HG03460 (cell line): ENCODE measurements around the gene RNU6-9.

ENCODE experiments used
- ATAC-seq: cut with Tn5 transposase; IDR thresholded peaks from one replicate; pipeline ENCODE4 v1.9.1; 2021; ENCODE audit not compliant: unreplicated experiment

The RNU6-9 gene

DNA sequence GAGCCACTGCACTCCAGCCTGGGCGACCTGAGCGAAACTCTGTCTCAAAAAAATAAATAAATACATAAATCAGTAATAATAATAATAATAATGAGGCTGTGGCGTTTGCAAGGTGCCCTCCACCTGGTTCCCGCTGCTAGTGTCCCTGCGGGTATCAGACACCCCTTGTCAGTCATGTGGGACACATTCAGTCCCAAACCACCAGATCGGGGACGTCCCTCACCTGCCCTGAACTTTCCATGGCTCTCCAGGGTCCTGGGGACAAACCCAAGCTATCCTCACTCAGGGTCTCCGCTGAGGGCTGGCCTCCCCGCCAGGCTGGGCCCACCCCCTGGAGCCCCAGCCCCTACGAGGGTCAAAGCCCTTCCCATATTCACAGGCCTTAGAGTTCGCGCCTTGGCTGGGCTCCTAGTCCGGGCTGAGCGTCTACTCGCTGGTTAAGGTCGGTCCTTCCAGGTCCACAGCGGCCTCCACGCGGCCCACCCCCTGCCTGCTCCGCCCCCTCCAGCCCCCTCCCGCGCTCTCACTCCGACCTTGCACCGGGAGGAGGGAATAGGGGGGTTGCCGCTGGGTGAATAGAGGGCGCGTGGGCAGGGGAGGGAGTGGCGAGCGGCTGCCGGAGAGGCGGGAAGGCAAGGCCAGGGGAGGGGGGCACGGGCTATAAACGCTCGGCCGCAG lies 23.5 kb downstream of the RNU6-9 start:
- no peak for ATAC-seq

DNA sequence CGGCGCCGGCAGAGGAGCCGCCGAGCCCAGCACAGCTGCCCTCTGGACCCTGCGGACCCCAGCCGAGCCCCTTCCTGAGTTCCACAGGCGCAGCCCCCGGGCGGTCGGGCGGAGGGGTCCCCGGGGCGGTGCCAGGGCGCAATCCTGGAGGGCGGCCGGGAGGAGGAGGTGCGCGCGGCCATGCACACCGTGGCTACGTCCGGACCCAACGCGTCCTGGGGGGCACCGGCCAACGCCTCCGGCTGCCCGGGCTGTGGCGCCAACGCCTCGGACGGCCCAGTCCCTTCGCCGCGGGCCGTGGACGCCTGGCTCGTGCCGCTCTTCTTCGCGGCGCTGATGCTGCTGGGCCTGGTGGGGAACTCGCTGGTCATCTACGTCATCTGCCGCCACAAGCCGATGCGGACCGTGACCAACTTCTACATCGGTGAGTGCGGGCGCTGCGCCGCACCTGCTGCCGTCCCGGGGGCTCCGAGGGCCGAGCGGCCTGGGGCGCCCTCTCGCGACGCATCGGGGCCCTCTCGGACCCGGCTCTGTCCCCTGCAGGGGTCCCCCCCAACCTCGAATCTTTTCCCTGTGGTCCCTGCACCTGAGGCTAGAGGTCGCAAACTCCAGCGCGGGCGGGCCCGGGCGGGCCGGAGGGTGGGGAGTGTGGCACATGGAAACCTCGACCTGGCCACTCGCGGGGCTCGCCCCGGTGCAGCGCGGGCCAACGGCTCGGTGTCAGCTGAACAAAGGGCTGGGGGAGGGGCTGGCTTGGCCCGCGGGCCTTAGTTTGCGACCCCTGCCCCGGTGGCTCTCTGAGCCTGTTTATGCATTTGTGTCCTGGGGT lies 24.3 kb downstream of the RNU6-9 start, which contains the start of gene KISS1R:
TSS of gene KISS1R (plus strand) at position 11 of the 829 bp plus-strand sequence. CDS start at position 181, 170 bp downstream.
- ATAC-seq, result no peak

DNA sequence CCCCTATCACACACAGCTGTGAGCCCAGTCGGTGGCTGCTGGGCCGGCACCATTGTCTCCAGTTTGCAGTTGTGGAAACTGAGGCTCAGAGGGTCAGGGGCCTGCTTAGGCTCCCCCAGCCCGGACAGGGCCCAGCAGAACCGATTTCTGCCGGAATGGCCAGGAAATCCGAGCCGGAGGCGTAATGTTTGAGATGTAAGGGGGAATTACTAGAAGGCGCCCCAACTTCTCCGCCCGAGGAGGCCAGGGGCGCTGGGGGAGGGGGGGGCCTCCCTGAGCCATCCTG lies 24.8 kb downstream of the RNU6-9 start:
- no peak for ATAC-seq

DNA sequence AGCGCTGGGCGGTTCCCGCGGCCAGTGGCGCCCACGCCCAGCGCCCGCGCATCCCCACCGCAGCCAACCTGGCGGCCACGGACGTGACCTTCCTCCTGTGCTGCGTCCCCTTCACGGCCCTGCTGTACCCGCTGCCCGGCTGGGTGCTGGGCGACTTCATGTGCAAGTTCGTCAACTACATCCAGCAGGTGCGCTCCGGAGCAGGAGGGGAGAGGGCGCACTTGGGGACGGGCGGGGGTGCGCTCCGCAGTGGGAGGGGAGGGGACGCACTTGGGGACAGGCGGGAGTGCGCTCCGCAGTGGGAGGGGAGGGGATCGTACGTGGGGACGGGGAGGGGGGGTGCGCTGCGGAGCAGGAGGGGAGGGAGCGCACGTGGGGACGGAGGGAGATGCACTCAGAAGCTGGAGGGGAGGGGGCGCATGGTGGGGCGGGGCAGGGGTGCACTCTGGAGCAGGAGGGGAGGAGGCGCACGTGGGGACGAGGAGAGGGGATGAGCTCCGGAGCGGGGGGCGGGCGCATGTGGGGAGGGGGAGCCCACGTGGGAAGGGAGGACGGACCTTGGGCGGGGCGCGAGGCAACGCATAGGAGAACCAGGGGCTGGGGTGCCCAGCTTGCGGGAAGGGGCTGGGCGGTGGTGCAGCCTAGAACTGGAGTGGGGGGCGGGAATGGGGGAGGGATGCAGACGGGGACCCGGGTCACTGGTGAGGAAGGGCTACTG lies 25.4 kb downstream of the RNU6-9 start:
- ATAC-seq, result no peak

DNA sequence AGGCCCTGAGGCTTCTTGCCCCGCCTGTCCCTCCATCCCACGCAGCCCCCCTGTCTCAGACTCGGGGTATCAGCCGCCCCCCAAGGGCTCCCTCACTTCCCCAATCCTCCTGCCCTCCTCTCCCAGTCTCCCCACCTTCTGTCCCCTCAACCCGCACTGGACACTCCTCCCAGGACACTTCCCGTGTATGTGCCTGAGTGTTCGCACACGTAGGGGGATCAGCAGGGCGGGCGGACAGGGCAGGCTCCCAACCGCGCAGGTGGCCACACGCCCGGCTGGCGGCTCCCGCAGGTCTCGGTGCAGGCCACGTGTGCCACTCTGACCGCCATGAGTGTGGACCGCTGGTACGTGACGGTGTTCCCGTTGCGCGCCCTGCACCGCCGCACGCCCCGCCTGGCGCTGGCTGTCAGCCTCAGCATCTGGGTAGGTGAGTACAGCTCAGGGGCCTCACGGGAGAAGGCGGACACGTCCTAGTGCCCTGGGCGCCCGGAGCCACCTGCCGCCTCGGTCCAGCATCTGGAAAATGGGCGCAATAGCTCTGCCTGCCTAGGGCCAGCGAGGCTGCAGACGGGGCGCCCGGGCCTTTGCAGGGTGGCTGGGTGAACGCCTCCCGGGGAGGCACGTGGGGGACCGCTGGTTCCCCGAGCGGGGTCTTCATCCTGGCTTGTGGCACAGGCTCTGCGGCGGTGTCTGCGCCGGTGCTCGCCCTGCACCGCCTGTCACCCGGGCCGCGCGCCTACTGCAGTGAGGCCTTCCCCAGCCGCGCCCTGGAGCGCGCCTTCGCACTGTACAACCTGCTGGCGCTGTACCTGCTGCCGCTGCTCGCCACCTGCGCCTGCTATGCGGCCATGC lies 26.1 kb downstream of the RNU6-9 start:
- ATAC-seq, result no peak

DNA sequence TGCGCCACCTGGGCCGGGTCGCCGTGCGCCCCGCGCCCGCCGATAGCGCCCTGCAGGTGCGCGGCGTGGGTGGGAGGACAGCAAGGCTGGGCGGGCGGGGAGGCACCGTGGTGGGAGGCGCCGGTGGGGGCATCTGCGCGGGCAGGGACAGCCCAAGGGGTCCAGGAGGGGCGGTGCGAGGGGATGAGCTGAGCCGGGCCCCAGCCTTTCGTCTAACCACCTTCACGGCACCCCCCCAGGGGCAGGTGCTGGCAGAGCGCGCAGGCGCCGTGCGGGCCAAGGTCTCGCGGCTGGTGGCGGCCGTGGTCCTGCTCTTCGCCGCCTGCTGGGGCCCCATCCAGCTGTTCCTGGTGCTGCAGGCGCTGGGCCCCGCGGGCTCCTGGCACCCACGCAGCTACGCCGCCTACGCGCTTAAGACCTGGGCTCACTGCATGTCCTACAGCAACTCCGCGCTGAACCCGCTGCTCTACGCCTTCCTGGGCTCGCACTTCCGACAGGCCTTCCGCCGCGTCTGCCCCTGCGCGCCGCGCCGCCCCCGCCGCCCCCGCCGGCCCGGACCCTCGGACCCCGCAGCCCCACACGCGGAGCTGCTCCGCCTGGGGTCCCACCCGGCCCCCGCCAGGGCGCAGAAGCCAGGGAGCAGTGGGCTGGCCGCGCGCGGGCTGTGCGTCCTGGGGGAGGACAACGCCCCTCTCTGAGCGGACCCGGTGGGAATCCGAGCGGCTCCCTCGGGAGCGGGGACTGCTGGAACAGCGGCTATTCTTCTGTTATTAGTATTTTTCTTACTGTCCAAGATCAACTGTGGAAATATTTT lies 27.0 kb downstream of the RNU6-9 start:
- no peak for ATAC-seq

DNA sequence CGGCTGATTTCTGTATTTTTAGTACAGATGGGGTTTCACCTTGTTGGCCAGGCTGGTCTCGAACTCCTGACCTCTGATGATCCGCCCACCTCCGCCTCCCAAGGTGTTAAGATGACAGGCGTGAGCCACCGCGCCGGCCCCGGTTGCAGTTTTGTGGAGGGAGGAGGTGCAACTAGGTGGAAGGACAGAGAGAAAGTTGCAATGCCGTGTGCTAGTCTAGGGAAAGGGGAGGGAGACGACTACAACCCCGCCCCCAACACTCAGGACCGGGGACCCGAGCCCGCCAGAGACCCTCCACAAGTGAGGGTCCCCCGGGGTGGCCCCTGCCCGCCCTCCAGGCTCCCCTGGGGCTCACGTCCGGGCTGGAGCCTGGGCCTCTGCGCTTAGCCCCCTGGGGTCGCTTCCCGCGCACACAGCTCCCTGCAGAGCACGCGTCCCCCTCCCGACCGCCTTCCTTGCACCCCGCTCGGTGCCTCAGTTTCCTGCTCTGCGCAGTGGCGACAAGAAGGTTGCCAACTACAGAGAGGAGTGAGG lies 31.3 kb downstream of the RNU6-9 start:
- no peak for ATAC-seq

DNA sequence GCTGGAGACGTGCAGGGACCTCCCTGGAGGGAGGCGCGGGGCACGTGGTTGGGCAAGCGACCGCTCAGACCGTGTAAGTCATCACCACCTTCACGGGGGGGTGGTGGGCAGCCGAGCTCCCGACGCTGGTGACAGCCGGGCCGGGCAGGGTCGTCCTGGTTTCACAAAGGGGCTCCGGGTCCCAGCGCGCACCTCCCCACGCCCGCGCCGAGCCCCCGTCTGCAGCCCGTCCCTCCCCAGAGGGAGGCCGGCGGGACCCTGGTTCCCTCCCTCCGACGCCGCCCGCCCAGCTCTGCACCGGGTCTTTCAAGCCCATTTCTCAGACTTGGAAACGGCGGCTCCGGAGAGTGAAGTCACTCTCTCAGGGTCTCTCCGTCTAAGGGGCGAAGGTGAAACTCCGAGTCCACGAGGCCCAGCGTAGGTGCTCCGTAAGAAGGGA lies 31.8 kb downstream of the RNU6-9 start:
- ATAC-seq, result peak; percentile 41

DNA sequence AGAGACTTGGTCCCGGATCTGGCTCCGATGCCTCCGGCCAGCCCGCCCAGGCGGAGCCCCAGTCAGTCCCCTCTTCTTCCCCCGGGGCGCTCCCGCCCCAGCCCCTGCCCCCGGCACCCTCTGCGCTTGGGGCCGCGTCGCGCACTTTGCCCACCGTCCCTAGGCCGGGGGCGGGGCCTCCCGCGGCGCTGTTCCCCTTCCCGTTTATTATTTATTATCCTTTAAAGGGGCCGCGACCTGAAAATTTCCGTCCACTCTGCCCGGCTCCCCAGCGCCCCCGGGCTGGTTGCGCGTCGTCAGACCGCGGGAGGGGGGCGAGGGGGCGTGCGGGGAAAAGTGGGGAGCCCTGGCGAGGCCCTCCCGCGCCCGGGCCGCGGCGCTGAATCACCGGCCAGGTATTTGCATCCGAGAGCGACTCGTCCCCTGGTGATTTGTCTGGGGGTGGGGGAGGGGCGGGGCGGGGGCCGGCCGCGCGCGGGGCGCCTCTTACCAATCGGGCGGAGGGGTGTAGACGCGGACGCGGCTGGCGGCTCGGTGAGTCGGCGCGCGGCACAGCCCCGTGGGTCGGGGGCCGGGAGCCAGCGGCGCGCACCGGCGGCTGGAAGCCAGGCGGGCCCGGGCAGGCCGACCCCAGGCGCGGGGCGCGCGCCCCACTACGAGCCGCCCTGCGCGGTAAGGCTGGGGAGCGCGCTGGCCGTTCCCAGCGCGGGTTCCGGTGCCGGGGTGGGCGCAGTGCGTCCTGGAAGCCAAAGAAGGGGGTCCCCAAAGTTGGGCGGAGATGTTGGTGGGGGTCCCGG lies 32.4 kb downstream of the RNU6-9 start, which contains the start of gene ARID3A:
TSS of gene ARID3A (plus strand) at position 510 of the 797 bp plus-strand sequence. CDS start 3,494 bp downstream, outside the sequence.
- peak; percentile 42 for ATAC-seq

DNA sequence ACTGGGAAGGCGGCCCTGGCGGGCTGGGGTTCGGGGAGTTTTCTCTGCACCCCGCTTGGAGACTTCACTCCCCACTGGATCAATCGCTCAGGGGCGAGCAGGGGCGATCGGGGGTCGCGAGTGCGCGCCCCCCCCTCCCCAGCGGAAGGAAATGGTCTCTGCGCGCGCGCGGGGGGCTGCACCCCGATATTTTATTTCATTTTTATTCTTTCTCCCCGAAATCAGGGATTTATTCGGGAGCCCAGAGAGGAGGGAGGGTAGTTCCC lies 33.0 kb downstream of the RNU6-9 start:
- no peak for ATAC-seq

DNA sequence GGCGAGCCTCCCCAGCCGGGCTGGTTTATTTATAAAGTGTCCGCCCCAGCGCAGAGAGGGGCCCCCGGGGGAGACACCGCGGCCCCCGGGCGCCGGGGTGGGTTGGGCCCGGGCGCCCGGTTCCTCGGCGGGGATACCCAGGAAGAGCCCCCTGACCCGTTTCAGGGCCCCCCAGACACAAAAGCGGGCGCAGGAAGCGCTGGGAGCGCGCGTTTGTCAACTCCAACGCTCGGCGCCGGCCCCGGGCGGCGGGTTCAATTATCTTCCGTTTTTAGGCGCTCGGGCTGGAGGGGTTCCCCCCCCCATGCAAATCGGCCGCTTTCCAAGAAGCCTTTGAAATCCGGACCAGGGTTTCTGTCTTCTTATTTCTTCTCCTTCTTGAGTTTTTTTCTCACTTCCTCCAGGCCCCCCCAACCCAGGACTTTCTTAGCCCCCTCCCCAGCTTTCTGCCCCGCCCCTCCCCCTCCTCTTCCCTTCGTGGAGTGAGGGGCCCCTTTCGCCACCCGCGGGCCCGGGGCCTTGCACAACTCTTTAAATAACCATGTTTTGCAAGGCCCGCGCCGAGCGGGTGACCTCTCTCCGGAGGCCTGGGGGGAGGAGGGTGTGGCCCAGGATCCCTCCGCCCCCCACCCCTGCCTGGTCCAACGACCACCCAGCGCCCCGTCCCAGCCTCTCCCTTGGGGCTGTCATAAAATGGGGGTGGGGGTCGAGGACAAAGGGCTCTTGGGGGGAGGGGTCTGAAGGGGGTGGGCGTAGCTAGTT lies 33.5 kb downstream of the RNU6-9 start:
- ATAC-seq, result no peak

DNA sequence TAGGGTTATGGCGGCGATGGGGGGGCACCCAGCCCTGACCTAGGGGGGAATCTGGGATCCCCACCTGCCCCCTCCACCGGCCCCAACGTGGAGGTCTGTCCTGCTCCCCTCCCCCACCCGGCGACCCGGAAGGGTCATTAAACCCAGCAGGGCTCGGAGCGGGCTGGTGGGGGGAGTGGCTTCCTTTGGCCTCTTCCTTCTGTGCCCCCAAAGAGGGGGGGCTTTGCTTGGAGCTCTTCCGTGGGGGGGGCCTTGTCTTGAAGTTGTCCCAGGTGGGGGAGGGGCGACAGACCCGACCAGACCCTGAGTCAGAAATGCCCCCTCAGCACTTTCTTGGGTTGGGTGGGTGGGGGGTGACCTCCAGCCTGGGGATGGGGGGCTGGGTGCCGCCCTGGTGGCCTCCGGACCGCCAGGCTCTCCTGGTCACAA lies 34.1 kb downstream of the RNU6-9 start:
- ATAC-seq, result no peak

DNA sequence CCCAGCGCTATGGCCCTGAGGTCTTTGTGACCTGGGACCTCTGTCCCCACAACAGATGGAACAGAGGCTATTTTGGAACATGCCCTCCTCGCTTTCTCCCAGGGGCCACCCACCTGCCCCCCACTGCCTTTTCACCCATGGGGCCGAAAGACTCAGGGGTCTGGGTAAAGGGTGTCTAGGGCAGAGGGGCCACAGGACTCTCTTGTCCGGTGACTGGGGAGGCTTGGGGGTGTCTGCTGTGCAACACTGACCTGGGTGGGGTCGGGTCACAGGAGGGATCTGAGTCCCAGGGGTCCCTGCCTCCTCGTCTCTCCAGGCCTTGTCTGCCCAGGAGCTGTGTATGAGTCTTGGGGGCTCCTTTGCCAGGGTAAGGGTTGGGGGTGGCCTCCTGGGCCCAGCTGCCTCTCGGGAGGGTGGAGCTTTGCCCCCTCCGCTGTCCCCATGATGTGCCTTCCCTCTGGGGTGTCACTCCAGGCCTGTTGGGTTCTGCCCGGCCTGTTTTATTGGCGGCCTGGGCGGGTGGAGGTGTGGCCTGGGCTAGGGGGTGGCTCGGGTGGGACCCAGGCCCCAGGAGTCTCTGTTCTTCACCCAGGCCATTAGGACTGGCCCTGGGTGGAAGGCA lies 34.6 kb downstream of the RNU6-9 start:
- ATAC-seq, result no peak

DNA sequence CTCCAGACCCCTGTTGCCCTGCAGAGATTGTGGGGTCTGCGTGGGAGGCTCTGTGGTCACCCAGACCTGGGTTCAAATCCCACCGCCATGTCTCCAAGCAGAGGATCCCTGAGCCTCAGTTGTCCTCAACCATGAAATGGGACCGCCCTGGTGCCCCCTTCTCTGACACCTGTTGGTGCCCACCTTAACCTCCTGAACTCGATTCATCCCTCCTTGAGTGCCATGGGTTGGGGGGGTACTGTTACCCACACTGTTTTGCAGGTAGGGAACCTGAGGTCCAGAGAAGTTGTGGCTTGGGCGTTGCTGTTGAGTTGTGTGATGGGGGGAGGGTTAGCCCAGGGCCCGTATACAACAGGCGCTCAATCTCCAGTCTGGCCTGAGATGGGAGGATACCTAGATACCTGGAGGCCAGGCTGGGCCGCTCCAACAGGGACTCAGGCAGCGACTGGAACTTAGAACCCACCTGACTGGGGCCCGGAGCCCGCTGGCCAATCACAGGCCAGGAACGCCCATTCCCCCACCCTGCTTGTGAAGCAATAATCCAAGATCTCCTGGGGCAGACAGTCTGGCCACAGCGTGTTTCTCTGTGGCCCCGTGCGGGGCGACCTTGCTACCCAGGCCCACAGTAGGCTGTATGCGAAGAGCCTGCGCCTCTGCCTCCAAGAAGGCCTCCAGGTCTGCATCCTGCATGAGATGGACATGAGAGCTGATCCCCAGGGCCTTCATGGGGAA lies 35.4 kb downstream of the RNU6-9 start:
- no peak for ATAC-seq

DNA sequence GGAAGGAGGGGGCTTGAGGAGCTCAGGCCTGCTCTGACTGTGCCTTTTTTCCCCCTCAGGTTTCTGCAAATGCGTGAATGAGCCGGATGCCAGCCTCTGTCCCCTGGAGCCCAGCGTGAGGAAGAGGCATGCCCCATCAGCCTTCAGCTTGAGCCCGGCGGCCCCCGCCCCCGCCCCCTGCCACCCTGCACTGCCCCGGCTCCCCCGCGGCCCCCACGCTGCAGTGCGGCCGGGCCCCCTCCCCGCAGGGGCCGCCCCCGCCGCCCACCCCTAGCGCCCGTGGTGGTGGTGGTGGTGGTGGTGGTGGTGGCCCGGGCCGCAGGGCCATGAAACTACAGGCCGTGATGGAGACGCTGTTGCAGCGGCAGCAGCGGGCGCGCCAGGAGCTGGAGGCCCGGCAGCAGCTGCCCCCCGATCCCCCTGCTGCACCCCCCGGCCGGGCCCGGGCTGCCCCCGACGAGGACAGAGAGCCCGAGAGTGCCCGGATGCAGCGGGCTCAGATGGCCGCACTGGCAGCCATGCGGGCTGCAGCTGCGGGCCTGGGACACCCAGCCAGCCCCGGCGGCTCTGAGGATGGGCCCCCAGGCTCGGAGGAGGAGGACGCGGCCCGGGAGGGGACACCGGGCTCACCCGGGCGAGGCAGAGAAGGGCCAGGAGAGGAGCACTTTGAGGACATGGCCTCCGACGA lies 36.1 kb downstream of the RNU6-9 start:
- ATAC-seq, result no peak

DNA sequence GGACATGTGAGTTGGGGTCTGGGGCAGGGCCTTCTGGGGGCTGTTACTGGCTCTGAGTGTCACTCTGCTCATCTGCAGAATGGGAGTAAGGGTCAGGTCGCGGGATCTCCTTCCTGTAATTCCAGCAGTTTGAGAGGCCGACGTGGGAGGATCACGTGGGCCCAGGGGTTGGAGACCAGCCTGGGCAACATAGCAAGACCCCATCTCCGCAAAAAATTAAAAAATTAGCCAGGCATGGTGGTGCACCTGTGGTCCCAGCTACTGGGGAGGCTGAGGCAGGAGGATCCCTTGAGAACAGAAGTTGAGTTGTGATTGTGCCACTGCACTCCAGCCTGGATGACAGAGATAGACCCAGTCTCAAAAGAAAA lies 36.6 kb downstream of the RNU6-9 start:
- no peak for ATAC-seq
